Neural progenitor cell (in vitro differentiated cells): ENCODE measurements around the gene CDC37L1. TPM values are rescaled to one million over a fixed set of nuclear protein-coding genes. Genes with fewer than 3 reads are reported as not detected.

Experiments used
- DNase-seq: peaks from one replicate; pipeline ENCODE4 v3.0.0-alpha.2; 2016; ENCODE audit warnings: low spot score
- H2AFZ ChIP-seq: fragments of 200-600 bp; sonication (generic); replicated peaks from 2 replicates; pipeline ENCODE4 v1.6.1; 2016; ENCODE audit warnings: antibody characterized with exemption
- H3F3A ChIP-seq: fragments of 200-600 bp; sonication (generic); 2 replicates; pipeline ENCODE4 v1.6.1; 2016; ENCODE audit warnings: antibody characterized with exemption, low read depth
- H3K27ac ChIP-seq: fragments of 200-600 bp; sonication (generic); 2 replicates; pipeline ENCODE4 v1.5.1; 2016; ENCODE audit warnings: mild to moderate bottlenecking
- H3K27me3 ChIP-seq: fragments of 200-600 bp; sonication (generic); 2 replicates; pipeline ENCODE4 v1.6.1; 2016; ENCODE audit warnings: mild to moderate bottlenecking, moderate library complexity
- H3K36me3 ChIP-seq: fragments of 200-600 bp; sonication (generic); 2 replicates; pipeline ENCODE4 v1.5.1; 2016
- H3K4me1 ChIP-seq: fragments of 200-600 bp; sonication (generic); 2 replicates; pipeline ENCODE4 v1.6.1; 2016; ENCODE audit warnings: mixed run types
- H3K4me2 ChIP-seq: fragments of 200-600 bp; sonication (generic); 2 replicates; pipeline ENCODE4 v1.6.1; 2016
- H3K4me3 ChIP-seq: fragments of 200-600 bp; sonication (generic); 2 replicates; pipeline ENCODE4 v1.5.1; 2016
- H3K79me2 ChIP-seq: fragments of 200-600 bp; sonication (generic); 2 replicates; pipeline ENCODE4 v1.6.1; 2016; ENCODE audit warnings: low read depth
- H3K9ac ChIP-seq: fragments of 200-600 bp; sonication (generic); 2 replicates; pipeline ENCODE4 v1.6.1; 2016
- H3K9me3 ChIP-seq: fragments of 200-600 bp; sonication (generic); 2 replicates; pipeline ENCODE4 v1.5.1; 2016; ENCODE audit warnings: low read depth
- H4K20me1 ChIP-seq: fragments of 200-600 bp; sonication (generic); 2 replicates; pipeline ENCODE4 v1.6.1; 2016; ENCODE audit warnings: low read depth
- H3K27ac Mint-ChIP-seq: 3 replicates; pipeline ENCODE4 v1.8.0; 2021; ENCODE audit warnings: mixed read lengths
- H3K27me3 Mint-ChIP-seq: 2 replicates; pipeline ENCODE4 v1.8.0; 2022; ENCODE audit warnings: low read depth, mild to moderate bottlenecking, inconsistent platforms, moderate library complexity, mixed read lengths; ENCODE audit not compliant: insufficient read depth
- H3K36me3 Mint-ChIP-seq: 3 replicates; pipeline ENCODE4 v1.8.0; 2021; ENCODE audit warnings: mixed read lengths
- H3K4me1 Mint-ChIP-seq: 3 replicates; pipeline ENCODE4 v1.8.0; 2021; ENCODE audit warnings: mixed read lengths
- H3K4me3 Mint-ChIP-seq: 3 replicates; pipeline ENCODE4 v1.8.0; 2021; ENCODE audit warnings: mild to moderate bottlenecking, moderate library complexity, mixed read lengths
- H3K9me3 Mint-ChIP-seq: 3 replicates; pipeline ENCODE4 v1.8.0; 2020; ENCODE audit warnings: mixed read lengths
- CTCF ChIP-seq: fragments of 200-600 bp; sonication (generic); IDR thresholded peaks from 2 replicates; pipeline ENCODE4 v1.5.1; 2017; ENCODE audit warnings: antibody characterized with exemption, mild to moderate bottlenecking
- EZH2 ChIP-seq: fragments of 200-600 bp; sonication (generic); IDR thresholded peaks from 2 replicates; pipeline ENCODE4 v1.6.1; 2017; ENCODE audit warnings: antibody characterized with exemption, mild to moderate bottlenecking, moderate library complexity
- EZH2phosphoT487 ChIP-seq: fragments of 200-600 bp; sonication (generic); IDR thresholded peaks from 2 replicates; pipeline ENCODE4 v1.6.1; 2017; ENCODE audit warnings: antibody characterized with exemption
- total RNA-seq: library from RNA; depleted of rRNA; stranded (reverse); fragments of >200 nt; gene quantifications from 2 replicates; pipeline ENCODE4 v1.2.3, GENCODE V29; 2015; ENCODE audit warnings: low replicate concordance

CDC37L1 gene
- total RNA-seq, 1 donor from 2014 or later = 32.1 TPM

- Mint-ChIP-seq H3K4me1 (no peaks in the 10 kb centered on the region), H3K27ac (no peak overlapping the region), H3K27me3 (no peaks in the 10 kb centered on the region), H3K4me3 (no peak overlapping the region), H3K9me3 (no peaks in the 10 kb centered on the region), H3K36me3 (peaks cover 12% of the 10 kb centered on the region)
- no peak overlapping the region for H3K27ac ChIP-seq
- H3K79me2 ChIP-seq = peaks cover 30% of the 10 kb centered on the region
- H3K4me1 ChIP-seq = no peaks in the 10 kb centered on the region
- H3F3A ChIP-seq = peaks cover 3% of the 10 kb centered on the region
- no peak for TF ChIP-seq EZH2
- no peak for TF ChIP-seq CTCF
- TF ChIP-seq EZH2phosphoT487 = no peak
- H3K4me3 ChIP-seq = no peak overlapping the region
- peaks cover 6% of the 10 kb centered on the region for H3K36me3 ChIP-seq
- no peak overlapping the region for H2AFZ ChIP-seq
- no peak overlapping the region for H3K4me2 ChIP-seq
- no peaks in the 10 kb centered on the region for H3K27me3 ChIP-seq
- H4K20me1 ChIP-seq = peaks cover 3% of the 10 kb centered on the region
- DNase-seq = no peak
- H3K9me3 ChIP-seq = no peaks in the 10 kb centered on the region
- no peak overlapping the region for H3K9ac ChIP-seq
Measured at GRCh38 chr9:4691795-4692194, 12.4 kb downstream of the CDC37L1 start.

- H3K36me3 ChIP-seq = peaks cover 18% of the 10 kb centered on the region
- no peaks in the 10 kb centered on the region for H3F3A ChIP-seq
- H3K79me2 ChIP-seq = peaks cover 4% of the 10 kb centered on the region
- DNase-seq = no peak
- Mint-ChIP-seq H3K4me1 (no peaks in the 10 kb centered on the region), H3K36me3 (peaks cover 22% of the 10 kb centered on the region), H3K4me3 (no peak overlapping the region), H3K27me3 (no peaks in the 10 kb centered on the region), H3K27ac (no peak overlapping the region), H3K9me3 (no peaks in the 10 kb centered on the region)
- no peak overlapping the region for H3K4me2 ChIP-seq
- TF ChIP-seq EZH2phosphoT487 (no peak), EZH2 (no peak), CTCF (no peak)
- no peaks in the 10 kb centered on the region for H3K27me3 ChIP-seq
- no peak overlapping the region for H3K4me3 ChIP-seq
- peaks cover 7% of the 10 kb centered on the region for H3K4me1 ChIP-seq
- no peak overlapping the region for H3K27ac ChIP-seq
- no peak overlapping the region for H2AFZ ChIP-seq
- no peak overlapping the region for H3K9ac ChIP-seq
- H4K20me1 ChIP-seq = peaks cover 3% of the 10 kb centered on the region
- H3K9me3 ChIP-seq = no peaks in the 10 kb centered on the region
Measured at GRCh38 chr9:4700091-4700490, 20.7 kb downstream of the CDC37L1 start.

GRCh38 chr9:4700932-4701331, 21.6 kb downstream of the CDC37L1 start:
- H3K27ac Mint-ChIP-seq = no peak overlapping the region
- no peaks in the 10 kb centered on the region for H3K27me3 ChIP-seq
- no peak overlapping the region for H3K4me3 Mint-ChIP-seq

More at GRCh38 chr9:4700932-4701331, 21.6 kb downstream of the CDC37L1 start:
- Histone ChIP-seq H4K20me1 (peaks cover 3% of the 10 kb centered on the region), H3F3A (no peaks in the 10 kb centered on the region), H3K4me2 (no peak overlapping the region), H3K4me3 (no peak overlapping the region), H3K9ac (no peak overlapping the region), H2AFZ (no peak overlapping the region), H3K27ac (no peak overlapping the region), H3K4me1 (peaks cover 9% of the 10 kb centered on the region), H3K79me2 (peaks cover 4% of the 10 kb centered on the region), H3K36me3 (peaks cover 18% of the 10 kb centered on the region), H3K9me3 (no peaks in the 10 kb centered on the region)
- Mint-ChIP-seq H3K27me3 (no peaks in the 10 kb centered on the region), H3K4me1 (no peaks in the 10 kb centered on the region), H3K36me3 (peaks cover 23% of the 10 kb centered on the region), H3K9me3 (no peaks in the 10 kb centered on the region)
- TF ChIP-seq EZH2 (no peak), EZH2phosphoT487 (no peak), CTCF (no peak)
- no peak for DNase-seq
